ENCODE measurements around the gene PPP2R2D. TPM values are rescaled to one million over a fixed set of nuclear protein-coding genes. Genes with fewer than 3 reads are reported as not detected.
A peak's percentile ranks its signal among the peaks of the same experiment; 100 is the strongest.

Gene PPP2R2D
- total and polyA plus RNA-seq, 4 donors = 41.4 to 55.9 (median 53.1) TPM

GRCh38 chr10:131997366-131998049 is 96.7 kb downstream of the PPP2R2D start:
- DNase-seq (ENCODE audit: low read depth in 4 of 6, low spot score in 6 of 6) = peak in 2 of 6 donors; percentile 52 to 53
- H3K9me3 ChIP-seq (ENCODE audit: control insufficient read depth, insufficient read depth, low read length) = no peaks in the 10 kb centered on the region
- 9% methylated on average over 8 of the region's 13 CpGs for WGBS (ENCODE audit: insufficient coverage)
- H3K36me3 ChIP-seq (ENCODE audit: control insufficient read depth, insufficient read depth, low read length) = no peaks in the 10 kb centered on the region
- H3K27ac ChIP-seq (ENCODE audit: low read depth, low read length) = peak overlapping the region; percentile 30
- H3K4me1 ChIP-seq (ENCODE audit: control insufficient read depth, insufficient read depth, low read length) = peaks cover 28% of the 10 kb centered on the region
- no peaks in the 10 kb centered on the region for H3K27me3 ChIP-seq (ENCODE audit: control insufficient read depth, insufficient read depth, low read length)
- H3K4me3 ChIP-seq (ENCODE audit: low read depth, low read length) = no peak overlapping the region

- H3K4me3 ChIP-seq (ENCODE audit: low read depth, low read length) = no peak overlapping the region
- 65% methylated on average over 10 of the region's 15 CpGs for WGBS (ENCODE audit: insufficient coverage)
- H3K36me3 ChIP-seq (ENCODE audit: control insufficient read depth, insufficient read depth, low read length) = no peaks in the 10 kb centered on the region
- peak overlapping the region; percentile 30 for H3K27ac ChIP-seq (ENCODE audit: low read depth, low read length)
- DNase-seq (ENCODE audit: low read depth in 4 of 6, low spot score in 6 of 6) = no peak
- peaks cover 28% of the 10 kb centered on the region for H3K4me1 ChIP-seq (ENCODE audit: control insufficient read depth, insufficient read depth, low read length)
- no peaks in the 10 kb centered on the region for H3K27me3 ChIP-seq (ENCODE audit: control insufficient read depth, insufficient read depth, low read length)
- no peaks in the 10 kb centered on the region for H3K9me3 ChIP-seq (ENCODE audit: control insufficient read depth, insufficient read depth, low read length)
Observed at GRCh38 chr10:131998050-131998844, 97.4 kb downstream of the PPP2R2D start.

DNA sequence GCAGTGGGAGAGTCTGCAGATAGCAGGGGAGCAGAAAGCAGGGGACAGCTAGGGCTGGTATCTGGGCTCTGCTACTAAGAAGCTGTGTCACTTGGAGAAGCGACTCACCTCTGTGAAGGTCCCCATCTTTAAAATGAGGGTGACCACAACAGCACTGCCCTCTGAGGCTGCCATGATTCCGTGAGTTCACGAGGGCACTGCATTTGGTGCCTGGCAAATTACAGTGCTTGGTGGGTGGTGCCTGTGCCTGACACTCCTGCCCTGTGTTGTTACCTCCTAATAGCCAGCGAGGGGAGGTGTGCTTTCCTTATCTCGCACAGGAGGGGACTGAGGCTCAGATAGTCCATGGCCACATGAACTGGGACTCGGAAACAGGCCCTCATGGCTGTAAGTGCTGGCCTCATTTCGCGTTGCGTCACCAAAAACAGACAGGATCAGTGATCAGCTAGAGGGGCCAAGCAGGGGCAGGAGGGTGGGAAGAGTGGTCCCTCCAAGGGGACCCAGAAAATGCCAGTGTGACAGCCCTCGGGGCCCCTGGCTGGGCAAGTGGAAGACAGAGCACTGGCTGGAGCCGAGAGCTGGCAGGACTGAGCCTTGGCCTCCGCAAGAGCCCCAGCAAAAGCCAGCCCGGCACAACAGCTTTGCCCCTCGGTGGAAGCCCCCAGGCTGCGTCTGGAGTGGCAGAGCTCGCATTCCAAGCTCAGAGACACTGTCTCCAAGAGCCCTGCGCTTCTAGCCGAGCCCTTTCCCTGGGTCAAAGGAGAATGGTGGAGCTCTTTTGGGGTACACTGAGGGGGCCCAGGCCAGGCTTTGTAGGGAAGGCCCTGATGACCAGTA is 98.3 kb downstream of the PPP2R2D start:
- Histone ChIP-seq H3K27me3 (ENCODE audit: control insufficient read depth, insufficient read depth, low read length) (no peaks in the 10 kb centered on the region), H3K9me3 (ENCODE audit: control insufficient read depth, insufficient read depth, low read length) (no peaks in the 10 kb centered on the region), H3K4me3 (ENCODE audit: low read depth, low read length) (no peak overlapping the region), H3K36me3 (ENCODE audit: control insufficient read depth, insufficient read depth, low read length) (peaks cover 2% of the 10 kb centered on the region), H3K27ac (ENCODE audit: low read depth, low read length) (no peak overlapping the region), H3K4me1 (ENCODE audit: control insufficient read depth, insufficient read depth, low read length) (peaks cover 28% of the 10 kb centered on the region)
- DNase-seq (ENCODE audit: low read depth in 4 of 6, low spot score in 6 of 6) = no peak
- WGBS (ENCODE audit: insufficient coverage) = 92% methylated on average over 18 of the region's 18 CpGs

GRCh38 chr10:132001238-132001972 is 100.6 kb downstream of the PPP2R2D start:
- 59% methylated on average over 11 of the region's 15 CpGs for WGBS (ENCODE audit: insufficient coverage)
- peaks cover 24% of the 10 kb centered on the region for H3K4me1 ChIP-seq (ENCODE audit: control insufficient read depth, insufficient read depth, low read length)
- no peak for DNase-seq (ENCODE audit: low read depth in 4 of 6, low spot score in 6 of 6)

DNA sequence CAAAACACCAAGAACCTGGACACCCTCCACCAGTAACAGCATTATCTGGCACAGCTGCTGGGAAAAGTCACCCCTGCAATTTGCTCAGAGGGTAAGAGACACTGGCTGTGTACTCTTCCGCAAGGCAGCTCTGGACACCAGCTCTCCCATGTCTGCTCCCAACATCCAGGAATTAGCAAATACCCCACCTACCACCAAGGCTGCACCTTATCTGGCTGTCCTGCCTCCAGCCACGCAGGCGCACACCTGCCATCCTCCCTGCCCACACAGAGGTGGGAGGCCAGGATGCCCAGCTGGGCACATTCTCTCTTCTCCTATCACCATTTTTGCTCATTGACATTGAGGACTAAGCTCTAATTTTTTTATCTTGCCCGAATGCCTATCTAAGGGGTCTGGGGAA is 101.2 kb downstream of the PPP2R2D start:
- H3K4me3 ChIP-seq (ENCODE audit: low read depth, low read length) = no peak overlapping the region
- no peak overlapping the region for H3K27ac ChIP-seq (ENCODE audit: low read depth, low read length)
- no peak for DNase-seq (ENCODE audit: low read depth in 4 of 6, low spot score in 6 of 6)
- 91% methylated on average over 3 of the region's 4 CpGs for WGBS (ENCODE audit: insufficient coverage)
- H3K9me3 ChIP-seq (ENCODE audit: control insufficient read depth, insufficient read depth, low read length) = no peaks in the 10 kb centered on the region
- no peaks in the 10 kb centered on the region for H3K27me3 ChIP-seq (ENCODE audit: control insufficient read depth, insufficient read depth, low read length)
- peaks cover 2% of the 10 kb centered on the region for H3K36me3 ChIP-seq (ENCODE audit: control insufficient read depth, insufficient read depth, low read length)
- H3K4me1 ChIP-seq (ENCODE audit: control insufficient read depth, insufficient read depth, low read length) = peaks cover 18% of the 10 kb centered on the region

More at GRCh38 chr10:132001238-132001972, 100.6 kb downstream of the PPP2R2D start:
- Histone ChIP-seq H3K4me3 (ENCODE audit: low read depth, low read length) (no peak overlapping the region), H3K9me3 (ENCODE audit: control insufficient read depth, insufficient read depth, low read length) (no peaks in the 10 kb centered on the region), H3K27ac (ENCODE audit: low read depth, low read length) (no peak overlapping the region), H3K27me3 (ENCODE audit: control insufficient read depth, insufficient read depth, low read length) (no peaks in the 10 kb centered on the region), H3K36me3 (ENCODE audit: control insufficient read depth, insufficient read depth, low read length) (peaks cover 2% of the 10 kb centered on the region)

- H3K4me3 ChIP-seq (ENCODE audit: low read depth, low read length) = no peak overlapping the region
- H3K27me3 ChIP-seq (ENCODE audit: control insufficient read depth, insufficient read depth, low read length) = no peaks in the 10 kb centered on the region
- no peaks in the 10 kb centered on the region for H3K9me3 ChIP-seq (ENCODE audit: control insufficient read depth, insufficient read depth, low read length)
- 74% methylated on average over 10 of the region's 12 CpGs for WGBS (ENCODE audit: insufficient coverage)
- DNase-seq (ENCODE audit: low read depth in 4 of 6, low spot score in 6 of 6) = no peak
- peaks cover 6% of the 10 kb centered on the region for H3K4me1 ChIP-seq (ENCODE audit: control insufficient read depth, insufficient read depth, low read length)
- no peak overlapping the region for H3K27ac ChIP-seq (ENCODE audit: low read depth, low read length)
- peaks cover 2% of the 10 kb centered on the region for H3K36me3 ChIP-seq (ENCODE audit: control insufficient read depth, insufficient read depth, low read length)
Observed at GRCh38 chr10:132003282-132003924, 102.6 kb downstream of the PPP2R2D start.

DNA sequence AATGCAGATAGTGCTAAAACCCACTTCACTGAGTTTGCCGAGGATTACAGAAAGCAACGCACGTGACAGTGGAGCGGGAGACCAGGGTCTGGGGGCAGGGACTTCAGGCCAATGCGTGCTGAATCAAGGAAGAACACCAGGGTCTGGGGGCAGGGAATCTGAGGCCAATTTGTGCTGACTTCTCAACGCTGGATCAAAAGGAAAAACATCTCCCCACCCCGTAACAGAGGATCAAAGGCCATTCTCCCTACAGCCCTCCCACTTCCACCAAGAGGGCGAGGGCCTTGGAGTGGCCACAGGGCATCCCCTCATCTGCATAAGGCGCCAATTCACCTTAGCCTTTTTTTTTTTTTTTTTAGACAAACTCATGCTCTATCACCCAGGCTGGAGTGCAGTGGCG is 103.2 kb downstream of the PPP2R2D start:
- Histone ChIP-seq H3K4me1 (ENCODE audit: control insufficient read depth, insufficient read depth, low read length) (peaks cover 2% of the 10 kb centered on the region), H3K9me3 (ENCODE audit: control insufficient read depth, insufficient read depth, low read length) (no peaks in the 10 kb centered on the region), H3K36me3 (ENCODE audit: control insufficient read depth, insufficient read depth, low read length) (peaks cover 2% of the 10 kb centered on the region), H3K27ac (ENCODE audit: low read depth, low read length) (no peak overlapping the region), H3K4me3 (ENCODE audit: low read depth, low read length) (no peak overlapping the region), H3K27me3 (ENCODE audit: control insufficient read depth, insufficient read depth, low read length) (no peaks in the 10 kb centered on the region)
- DNase-seq (ENCODE audit: low read depth in 4 of 6, low spot score in 6 of 6) = no peak
- 57% methylated on average over 9 of the region's 10 CpGs for WGBS (ENCODE audit: insufficient coverage)

- DNase-seq (ENCODE audit: low read depth in 4 of 6, low spot score in 6 of 6) = no peak
- H3K27me3 ChIP-seq (ENCODE audit: control insufficient read depth, insufficient read depth, low read length) = no peaks in the 10 kb centered on the region
- no peaks in the 10 kb centered on the region for H3K9me3 ChIP-seq (ENCODE audit: control insufficient read depth, insufficient read depth, low read length)
- H3K27ac ChIP-seq (ENCODE audit: low read depth, low read length) = no peak overlapping the region
- no peak overlapping the region for H3K4me3 ChIP-seq (ENCODE audit: low read depth, low read length)
- WGBS (ENCODE audit: insufficient coverage) = 95% methylated on average over 6 of the region's 6 CpGs
- peaks cover 2% of the 10 kb centered on the region for H3K36me3 ChIP-seq (ENCODE audit: control insufficient read depth, insufficient read depth, low read length)
- H3K4me1 ChIP-seq (ENCODE audit: control insufficient read depth, insufficient read depth, low read length) = peaks cover 2% of the 10 kb centered on the region
Observed at GRCh38 chr10:132005147-132005546, 104.3 kb downstream of the PPP2R2D start.
